ENCODE data around the gene SMPD2.

DNA sequence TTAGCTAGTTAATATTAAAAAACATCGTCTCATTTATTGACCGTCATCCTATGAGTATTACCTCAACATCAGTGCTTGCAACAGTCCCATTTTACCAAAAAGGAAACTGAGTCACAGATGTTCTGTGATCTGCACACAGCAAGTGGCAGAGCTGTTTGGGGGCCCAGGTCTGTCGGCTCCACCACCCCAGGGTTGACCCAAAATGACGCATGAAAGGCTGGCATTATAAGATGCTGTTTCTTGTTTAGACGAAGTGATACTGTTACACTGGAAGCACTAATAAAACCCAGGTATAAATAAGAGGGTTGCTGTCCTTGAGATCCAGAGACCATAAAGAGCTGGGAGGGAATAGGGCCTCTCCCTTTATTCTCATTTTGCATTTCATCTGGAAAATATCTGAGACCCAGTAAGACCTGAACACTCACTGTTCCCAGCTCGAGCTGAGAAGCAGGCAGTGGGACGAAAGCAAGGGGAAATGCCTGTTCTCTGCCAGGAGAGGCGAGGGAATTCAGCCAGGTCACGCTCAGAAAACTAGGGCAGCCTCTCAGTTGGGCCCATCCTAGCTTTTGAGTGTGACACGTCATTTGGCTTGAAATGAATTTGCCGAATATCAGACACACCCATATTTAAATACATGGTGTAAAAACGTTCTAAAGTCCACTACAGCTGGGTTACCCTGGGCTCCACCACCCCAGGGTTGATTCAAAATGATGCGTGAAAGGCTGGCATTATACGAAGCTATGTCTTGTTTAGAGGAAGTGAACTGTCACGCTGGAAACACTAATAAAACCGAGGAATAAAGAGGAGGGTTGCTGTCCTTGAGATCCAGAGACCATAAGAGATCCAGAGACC lies 16.4 kb downstream of the SMPD2 start:
- TF ChIP-seq, protein P1, sequence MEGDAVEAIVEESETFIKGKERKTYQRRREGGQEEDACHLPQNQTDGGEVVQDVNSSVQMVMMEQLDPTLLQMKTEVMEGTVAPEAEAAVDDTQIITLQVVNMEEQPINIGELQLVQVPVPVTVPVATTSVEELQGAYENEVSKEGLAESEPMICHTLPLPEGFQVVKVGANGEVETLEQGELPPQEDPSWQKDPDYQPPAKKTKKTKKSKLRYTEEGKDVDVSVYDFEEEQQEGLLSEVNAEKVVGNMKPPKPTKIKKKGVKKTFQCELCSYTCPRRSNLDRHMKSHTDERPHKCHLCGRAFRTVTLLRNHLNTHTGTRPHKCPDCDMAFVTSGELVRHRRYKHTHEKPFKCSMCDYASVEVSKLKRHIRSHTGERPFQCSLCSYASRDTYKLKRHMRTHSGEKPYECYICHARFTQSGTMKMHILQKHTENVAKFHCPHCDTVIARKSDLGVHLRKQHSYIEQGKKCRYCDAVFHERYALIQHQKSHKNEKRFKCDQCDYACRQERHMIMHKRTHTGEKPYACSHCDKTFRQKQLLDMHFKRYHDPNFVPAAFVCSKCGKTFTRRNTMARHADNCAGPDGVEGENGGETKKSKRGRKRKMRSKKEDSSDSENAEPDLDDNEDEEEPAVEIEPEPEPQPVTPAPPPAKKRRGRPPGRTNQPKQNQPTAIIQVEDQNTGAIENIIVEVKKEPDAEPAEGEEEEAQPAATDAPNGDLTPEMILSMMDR (IDR thresholded peaks at IDR 0.05; ENCODE audit: low read depth, low read length), result no peak
- TF ChIP-seq POLR2A (IDR thresholded peaks at IDR 0.05; ENCODE audit: extremely low read depth, insufficient read length) (no peak), MYC (IDR thresholded peaks at IDR 0.05; ENCODE audit: low read depth, low read length) (no peak)
- TF ChIP-seq, protein P2, sequence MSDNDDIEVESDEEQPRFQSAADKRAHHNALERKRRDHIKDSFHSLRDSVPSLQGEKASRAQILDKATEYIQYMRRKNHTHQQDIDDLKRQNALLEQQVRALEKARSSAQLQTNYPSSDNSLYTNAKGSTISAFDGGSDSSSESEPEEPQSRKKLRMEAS (IDR thresholded peaks at IDR 0.05; ENCODE audit: low read depth, low read length), result no peak

Measured in NB4 (cell line).